Measurements from ENCODE around the gene VSTM2B.

GRCh38 chr19:29501816-29502580 is 23.8 kb upstream of the VSTM2B start:
- no peak for TF ChIP-seq CTCF (CRISPR knock-in tag; IDR thresholded peaks at IDR 0.05)
- TF ChIP-seq YY1 (IDR thresholded peaks at IDR 0.05; ENCODE audit: insufficient read depth, insufficient replicate concordance, low read depth, low read length) = no peak
- TF ChIP-seq BRD4 (CRISPR knock-in tag; IDR thresholded peaks at IDR 0.05) = no peak
- TF ChIP-seq NFYB (CRISPR knock-in tag; IDR thresholded peaks at IDR 0.05) = no peak
